IPS-20b (cell line): ENCODE measurements around the gene MMP7.

Experiments
- H3K27ac ChIP-seq: one replicate; pipeline ENCODE4 v1.5.1; 2013; ENCODE audit warnings: low read length
- H3K27me3 ChIP-seq: 2 replicates; pipeline ENCODE4 v1.6.1; 2013; ENCODE audit warnings: mild to moderate bottlenecking, low read length, inconsistent platforms; ENCODE audit not compliant: insufficient read depth
- H3K36me3 ChIP-seq: 2 replicates; pipeline ENCODE4 v1.6.1; 2013; ENCODE audit warnings: low read depth, mild to moderate bottlenecking, inconsistent platforms, low read length, moderate library complexity; ENCODE audit not compliant: insufficient read depth
- H3K4me1 ChIP-seq: 2 replicates; pipeline ENCODE4 v1.6.1; 2013; ENCODE audit warnings: mild to moderate bottlenecking, control low read depth, inconsistent platforms, low read length, moderate library complexity; ENCODE audit not compliant: insufficient read depth
- H3K4me3 ChIP-seq: 2 replicates; pipeline ENCODE4 v1.5.1; 2013; ENCODE audit warnings: mild to moderate bottlenecking, low read length, inconsistent platforms
- H3K9ac ChIP-seq: 2 replicates; pipeline ENCODE4 v1.6.1; 2013; ENCODE audit warnings: low read depth, mild to moderate bottlenecking, inconsistent platforms, low read length, moderate library complexity
- H3K9me3 ChIP-seq: 2 replicates; pipeline ENCODE4 v1.6.1; 2013; ENCODE audit warnings: mild to moderate bottlenecking, low read depth, low read length, inconsistent platforms; ENCODE audit not compliant: insufficient read depth

MMP7 gene

GRCh38 chr11:102472127-102472526, 58.4 kb downstream of the MMP7 start:
- H3K36me3 ChIP-seq = no peaks in the 10 kb centered on the region
- H3K4me3 ChIP-seq = no peak overlapping the region
- no peak overlapping the region for H3K27ac ChIP-seq
- H3K27me3 ChIP-seq = no peaks in the 10 kb centered on the region
- H3K9ac ChIP-seq = no peak overlapping the region
- H3K4me1 ChIP-seq = peaks cover 5% of the 10 kb centered on the region; the same call in 1 of the 2 replicates
- no peaks in the 10 kb centered on the region for H3K9me3 ChIP-seq

- no peaks in the 10 kb centered on the region for H3K4me1 ChIP-seq
- H3K36me3 ChIP-seq = no peaks in the 10 kb centered on the region
- H3K27ac ChIP-seq = no peak overlapping the region
- H3K9me3 ChIP-seq = no peaks in the 10 kb centered on the region
- no peak overlapping the region for H3K4me3 ChIP-seq
- no peak overlapping the region for H3K9ac ChIP-seq
- no peaks in the 10 kb centered on the region for H3K27me3 ChIP-seq
These were observed 59.1 kb downstream of the MMP7 start for GRCh38 chr11:102471474-102471873.
